GM23248 (cell line): ENCODE measurements around the gene SH2D3C.

Experiments used
- EZH2 ChIP-seq: fragments of 200-600 bp; sonication (generic); IDR thresholded peaks from 2 replicates; pipeline ENCODE4 v1.6.1; 2018; ENCODE audit warnings: antibody characterized with exemption, mild to moderate bottlenecking; ENCODE audit not compliant: insufficient read depth, poor library complexity, severe bottlenecking
- EZH2phosphoT487 ChIP-seq: fragments of 200-600 bp; sonication (generic); IDR thresholded peaks from 2 replicates; pipeline ENCODE4 v1.6.1; 2018; ENCODE audit warnings: antibody characterized with exemption, moderate library complexity, mild to moderate bottlenecking, low read depth; ENCODE audit not compliant: insufficient read depth

GRCh38 chr9:127765418-127765817, 13.0 kb downstream of the SH2D3C start:
- TF ChIP-seq EZH2phosphoT487: no peak
- TF ChIP-seq EZH2: no peak
